Putamen (tissue), 1 donor: ENCODE data around the gene EXOSC10.
"Not testable (repeated sequence)": the region's sequence is repeated elsewhere in the genome, so short reads cannot be mapped to it uniquely, and the experiment has no call there.

ENCODE experiments used
- DNase-seq: peaks from one replicate; pipeline ENCODE4 v3.0.0-alpha.2; 2016; ENCODE audit warnings: low spot score

The EXOSC10 gene

GRCh38 chr1:11044086-11044848, 55.4 kb downstream of the EXOSC10 start:
- DNase-seq = no peak

DNA sequence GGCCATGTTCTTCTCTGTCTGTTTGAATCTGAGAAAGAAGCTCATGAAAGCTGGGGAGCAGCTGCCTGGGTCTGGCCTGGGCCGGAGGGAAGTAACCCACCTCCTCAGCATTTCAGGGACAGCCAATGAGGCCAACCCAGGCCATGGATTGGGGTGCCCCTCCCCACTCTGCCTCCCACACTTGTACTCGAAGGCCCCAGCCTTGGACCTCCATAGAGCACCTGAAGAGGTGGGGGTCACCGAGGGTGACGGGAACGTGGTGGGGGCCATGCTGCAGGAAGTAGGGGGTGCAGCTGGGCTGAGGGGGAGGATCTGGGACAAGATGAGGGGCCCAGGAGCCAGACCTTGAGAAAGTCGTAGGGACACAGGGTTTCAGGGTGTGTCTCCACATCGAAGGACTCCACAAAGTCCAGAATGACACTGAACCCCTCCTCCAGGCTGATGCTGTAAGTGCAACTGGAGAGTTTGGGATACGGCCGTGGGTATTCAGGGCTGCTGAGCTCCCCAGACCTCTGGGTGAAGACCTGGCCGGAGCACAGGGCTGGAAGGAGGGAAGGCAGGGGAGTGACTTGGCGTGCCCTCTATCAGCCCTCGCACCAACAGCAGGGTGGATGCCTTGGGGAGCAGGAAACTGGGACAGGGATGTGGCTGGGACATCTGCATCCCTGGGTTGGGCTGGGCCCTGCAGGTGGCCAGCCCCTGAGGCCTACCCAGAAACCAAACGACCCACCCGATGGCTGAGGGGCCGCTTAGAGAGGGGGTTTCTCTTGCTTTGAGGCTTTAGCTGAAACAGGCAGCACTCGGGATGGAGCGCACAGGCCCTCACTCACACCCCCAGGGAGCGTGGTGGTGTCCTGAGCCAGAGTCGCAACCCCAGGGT, 56.4 kb downstream of the EXOSC10 start:
- DNase-seq = no peak

DNA sequence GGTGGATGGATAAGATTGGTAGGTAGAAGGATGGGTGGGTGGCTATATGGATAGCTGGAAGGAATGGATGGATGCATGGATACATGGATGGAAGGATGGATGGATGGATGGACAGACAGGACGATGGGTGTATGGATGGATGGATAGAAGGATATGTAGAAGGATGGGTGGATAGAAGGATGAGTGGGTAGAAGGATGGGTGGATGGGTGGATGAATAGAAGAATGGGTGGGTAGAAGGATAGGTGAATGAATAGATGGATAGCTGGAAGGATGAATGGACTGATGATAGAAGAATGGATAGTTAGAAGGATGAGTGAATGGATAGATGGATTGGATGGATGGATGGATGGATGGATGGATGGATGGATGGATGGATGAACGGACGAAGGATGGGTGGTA, 57.6 kb downstream of the EXOSC10 start:
- DNase-seq = no peak

- DNase-seq = no peak
These were observed 58.6 kb downstream of the EXOSC10 start for GRCh38 chr1:11041048-11041447.

DNA sequence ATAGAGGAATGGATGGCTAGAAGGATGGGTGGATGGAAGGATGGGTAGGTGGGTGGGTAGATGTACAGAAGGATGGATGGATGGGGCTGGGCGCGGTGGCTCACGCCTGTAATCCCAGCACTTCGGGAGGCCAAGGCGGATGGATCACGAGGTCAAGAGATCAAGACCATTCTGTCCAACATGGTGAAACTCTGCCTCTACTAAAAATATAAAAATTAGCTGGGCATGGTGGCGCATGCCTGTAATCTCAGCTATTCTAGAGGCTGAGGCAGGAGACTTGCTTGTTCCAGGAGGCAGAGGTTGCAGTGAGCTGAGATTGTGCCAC, 59.6 kb downstream of the EXOSC10 start:
- DNase-seq = not testable (repeated sequence)

- DNase-seq = no peak
These were observed 60.1 kb downstream of the EXOSC10 start for GRCh38 chr1:11039351-11040104.

DNA sequence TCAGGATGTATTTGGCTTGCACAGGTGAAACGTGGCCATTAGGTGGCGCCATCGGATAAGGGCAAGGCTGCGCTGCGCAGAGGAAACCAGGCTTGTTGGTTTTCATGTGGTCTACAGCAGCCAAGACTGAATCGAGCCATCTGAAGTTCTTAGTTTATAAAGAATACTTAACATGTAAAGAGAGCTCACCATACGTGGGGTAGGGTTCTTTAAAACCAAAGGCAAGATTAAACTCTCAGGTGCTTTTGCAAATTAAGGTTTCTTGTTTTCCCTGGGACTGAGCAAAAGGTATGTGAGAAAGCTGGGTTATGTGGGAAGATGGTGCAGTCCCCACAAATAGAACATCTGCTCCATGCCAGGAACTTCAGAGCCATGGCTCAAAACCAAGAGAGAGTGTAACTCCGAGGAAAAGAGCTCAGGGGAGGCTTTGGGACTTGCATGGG, 61.9 kb downstream of the EXOSC10 start:
- peak; percentile 89 for DNase-seq

- not testable (repeated sequence) for DNase-seq
These were observed 62.5 kb downstream of the EXOSC10 start for GRCh38 chr1:11037019-11037739.

GRCh38 chr1:11031624-11032262, 67.9 kb downstream of the EXOSC10 start:
- no peak for DNase-seq

DNA sequence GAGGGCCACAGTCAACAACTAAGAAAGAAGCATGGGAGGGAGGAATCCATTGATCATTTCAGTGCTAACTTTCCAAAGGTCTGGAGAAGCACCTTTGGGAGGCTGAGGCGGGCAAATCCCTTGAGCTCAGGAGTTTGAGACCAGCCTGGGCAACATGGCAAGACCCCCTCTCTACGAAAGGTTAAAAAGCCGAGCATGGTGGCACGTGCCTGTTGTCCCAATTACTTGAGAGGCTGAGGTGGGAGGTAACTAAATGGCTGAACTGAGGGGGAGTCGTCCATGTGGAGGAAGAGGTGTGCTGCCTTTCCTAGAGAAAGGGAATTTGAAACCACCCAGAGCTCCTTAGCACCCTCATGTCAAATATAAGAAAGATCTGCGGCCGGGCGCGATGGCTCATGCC, 68.8 kb downstream of the EXOSC10 start:
- DNase-seq = no peak

DNA sequence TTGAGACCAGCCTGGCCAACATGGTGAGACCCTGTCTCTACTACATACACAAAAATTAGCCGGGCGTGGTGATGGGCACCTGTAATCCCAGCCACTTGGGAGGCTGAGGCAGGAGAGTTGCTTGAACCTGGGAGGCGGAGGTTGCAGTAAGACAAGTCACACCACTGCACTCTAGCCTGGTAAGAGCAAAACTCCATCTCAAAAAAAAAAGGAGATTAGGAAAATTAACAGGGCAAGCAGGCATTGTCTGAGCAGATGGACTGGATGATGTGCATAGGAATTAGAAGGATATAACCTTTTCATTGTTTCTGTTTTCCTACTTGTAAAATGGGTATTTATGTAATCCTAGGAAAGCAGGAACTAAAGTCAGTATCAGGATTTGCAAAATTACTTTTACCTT, 71.7 kb downstream of the EXOSC10 start:
- DNase-seq = no peak

GRCh38 chr1:11027316-11027715, 72.4 kb downstream of the EXOSC10 start:
- no peak for DNase-seq

GRCh38 chr1:11026903-11027302, 72.8 kb downstream of the EXOSC10 start:
- no peak for DNase-seq

DNA sequence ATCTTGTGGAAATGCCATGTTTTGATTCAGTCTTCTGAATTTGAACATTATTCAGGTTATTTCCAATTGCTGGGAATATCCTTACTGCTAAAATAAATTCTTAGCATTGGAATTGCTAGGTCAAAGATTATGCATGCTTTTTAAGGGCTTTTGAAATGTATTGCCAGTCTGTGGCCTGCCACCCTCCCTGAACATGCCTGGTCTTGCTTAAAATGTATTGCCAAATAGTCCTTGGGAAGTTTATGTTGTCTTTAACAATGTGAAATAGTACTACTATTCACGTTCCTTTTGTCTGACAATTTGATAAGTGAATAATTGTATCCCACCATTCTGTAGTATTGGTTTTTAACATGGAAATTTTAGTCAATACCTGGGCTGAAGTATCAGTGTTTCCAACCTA, 73.6 kb downstream of the EXOSC10 start:
- DNase-seq = no peak

DNA sequence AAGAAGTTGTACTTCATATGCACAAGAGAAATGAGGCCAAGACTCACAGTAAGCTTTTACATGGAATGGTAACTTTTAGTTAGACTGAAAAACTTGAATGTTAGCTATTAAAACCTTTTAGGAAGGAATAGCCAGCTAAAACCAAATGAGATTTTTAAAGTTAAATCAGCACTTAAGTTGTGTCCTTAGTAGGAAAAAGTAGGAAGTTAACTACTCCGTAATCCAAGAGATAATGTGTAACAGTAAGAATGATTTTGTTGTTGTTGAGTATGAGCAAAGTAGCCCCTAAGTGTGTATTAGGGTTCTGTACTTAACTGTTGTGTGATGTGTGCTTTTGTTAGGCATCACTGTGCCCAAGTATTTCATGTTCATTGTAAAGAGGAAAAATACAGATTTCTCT, 74.1 kb downstream of the EXOSC10 start:
- DNase-seq = no peak

DNA sequence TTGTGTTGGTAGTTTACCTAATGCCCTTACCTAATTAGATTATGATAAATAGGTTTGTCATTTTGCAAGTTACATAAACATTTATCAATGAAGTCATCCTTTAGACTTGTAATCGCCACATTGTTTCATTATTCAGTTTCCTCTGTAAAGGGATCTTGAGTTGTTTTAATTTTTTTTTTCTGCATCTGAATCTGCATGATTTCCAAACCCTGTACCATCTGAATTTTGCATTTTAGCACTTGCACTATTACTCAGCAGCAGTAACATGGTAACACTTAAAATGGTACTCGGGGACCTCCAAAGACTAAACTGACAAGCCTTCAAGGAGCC, 74.8 kb downstream of the EXOSC10 start:
- DNase-seq = no peak

DNA sequence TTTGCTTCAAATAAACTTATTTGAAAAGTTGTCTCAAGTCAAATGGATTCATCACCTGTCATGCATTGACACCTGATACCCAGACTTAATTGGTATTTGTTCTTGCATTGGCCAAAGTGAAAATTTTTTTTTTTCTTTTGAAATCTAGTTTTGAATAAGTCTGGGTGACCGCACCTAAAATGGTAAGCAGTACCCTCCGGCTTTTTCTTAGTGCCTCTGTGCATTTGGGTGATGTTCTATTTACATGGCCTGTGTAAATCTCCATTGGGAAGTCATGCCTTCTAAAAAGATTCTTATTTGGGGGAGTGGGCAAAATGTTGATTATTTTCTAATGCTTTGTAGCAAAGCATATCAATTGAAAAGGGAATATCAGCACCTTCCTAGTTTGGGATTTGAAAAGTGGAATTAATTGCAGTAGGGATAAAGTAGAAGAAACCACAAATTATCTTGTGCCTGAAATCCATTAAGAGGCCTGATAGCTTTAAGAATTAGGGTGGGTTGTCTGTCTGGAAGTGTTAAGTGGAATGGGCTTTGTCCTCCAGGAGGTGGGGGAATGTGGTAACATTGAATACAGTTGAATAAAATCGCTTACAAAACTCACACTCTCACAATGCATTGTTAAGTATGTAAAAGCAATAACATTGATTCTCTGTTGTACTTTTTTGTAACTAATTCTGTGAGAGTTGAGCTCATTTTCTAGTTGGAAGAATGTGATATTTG, 75.4 kb downstream of the EXOSC10 start:
- DNase-seq = no peak

DNA sequence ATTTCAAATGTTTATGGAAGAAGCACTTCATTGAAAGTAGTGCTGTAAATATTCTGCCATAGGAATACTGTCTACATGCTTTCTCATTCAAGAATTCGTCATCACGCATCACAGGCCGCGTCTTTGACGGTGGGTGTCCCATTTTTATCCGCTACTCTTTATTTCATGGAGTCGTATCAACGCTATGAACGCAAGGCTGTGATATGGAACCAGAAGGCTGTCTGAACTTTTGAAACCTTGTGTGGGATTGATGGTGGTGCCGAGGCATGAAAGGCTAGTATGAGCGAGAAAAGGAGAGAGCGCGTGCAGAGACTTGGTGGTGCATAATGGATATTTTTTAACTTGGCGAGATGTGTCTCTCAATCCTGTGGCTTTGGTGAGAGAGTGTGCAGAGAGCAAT, 76.5 kb downstream of the EXOSC10 start:
- DNase-seq = no peak

- no peak for DNase-seq
These were observed 79.7 kb downstream of the EXOSC10 start for GRCh38 chr1:11019971-11020370.

DNA sequence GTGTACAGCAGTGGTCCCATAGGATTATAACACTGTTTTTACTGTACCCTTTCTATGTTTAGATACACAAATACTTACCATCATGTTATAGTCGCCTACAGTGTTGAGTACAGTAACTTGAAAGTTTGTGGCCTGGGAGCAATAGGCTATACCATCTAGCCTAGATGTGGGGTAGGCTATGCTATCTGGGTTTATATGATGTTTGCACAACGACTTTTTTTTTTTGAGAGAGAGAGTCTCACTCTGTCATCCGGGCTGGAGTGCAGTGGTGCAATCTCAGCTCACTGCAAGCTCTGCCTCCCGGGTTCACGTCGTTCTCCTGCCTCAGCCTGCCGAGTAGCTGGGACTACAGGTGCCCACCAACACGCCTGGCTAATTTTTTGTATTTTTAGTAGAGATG, 80.3 kb downstream of the EXOSC10 start:
- DNase-seq = not testable (repeated sequence)
